Ovary (tissue), 3 donors: Measurements from ENCODE around the gene PPM1H.

Experiments
- CTCF ChIP-seq, 3 donors: fragments of 450-650 bp in 2 of 3; fragments of 200-600 bp in 1 of 3; IDR thresholded peaks; one replicate each; pipeline versions ENCODE4 v1.5.1 to v1.8.0; 2016 to 2022; ENCODE audit warnings: antibody characterized with exemption in 3 of 3, mild to moderate bottlenecking in 1 of 3
- EP300 ChIP-seq: sonication (generic); formaldehyde crosslinking; IDR thresholded peaks from one replicate; pipeline ENCODE4 v1.6.1; 2017; ENCODE audit warnings: antibody characterized with exemption
- POLR2A ChIP-seq: fragments of 450-650 bp; IDR thresholded peaks from one replicate; pipeline ENCODE4 v1.6.1; 2017; ENCODE audit warnings: antibody characterized with exemption, mild to moderate bottlenecking, moderate library complexity
- donor health status: DM: no; HTN: no; CAD: no.

DNA sequence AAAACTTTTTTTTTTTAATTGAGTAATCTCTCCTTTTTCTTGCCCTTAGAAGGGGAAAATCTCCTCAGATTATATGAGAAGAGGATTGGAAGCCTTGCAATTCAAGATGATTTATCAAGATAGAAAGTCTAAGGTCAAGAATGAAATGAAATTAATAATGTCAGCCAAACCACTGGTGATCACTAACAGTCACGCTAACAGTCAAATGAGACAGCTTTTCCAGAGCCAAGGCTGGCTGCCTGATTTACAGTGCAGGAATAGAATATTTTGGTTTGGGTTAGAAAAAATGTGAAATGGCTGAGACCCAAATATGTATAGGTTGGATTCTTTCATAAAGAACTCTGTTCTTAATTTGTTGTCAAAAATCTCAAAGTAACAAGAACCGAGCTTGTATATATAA lies 204.3 kb downstream of the PPM1H start:
- TF ChIP-seq CTCF (IDR thresholded peaks at IDR 0.05) (no peak), POLR2A (no peak), EP300 (no peak)
